ENCODE data around the gene IGFBP3.

DNA sequence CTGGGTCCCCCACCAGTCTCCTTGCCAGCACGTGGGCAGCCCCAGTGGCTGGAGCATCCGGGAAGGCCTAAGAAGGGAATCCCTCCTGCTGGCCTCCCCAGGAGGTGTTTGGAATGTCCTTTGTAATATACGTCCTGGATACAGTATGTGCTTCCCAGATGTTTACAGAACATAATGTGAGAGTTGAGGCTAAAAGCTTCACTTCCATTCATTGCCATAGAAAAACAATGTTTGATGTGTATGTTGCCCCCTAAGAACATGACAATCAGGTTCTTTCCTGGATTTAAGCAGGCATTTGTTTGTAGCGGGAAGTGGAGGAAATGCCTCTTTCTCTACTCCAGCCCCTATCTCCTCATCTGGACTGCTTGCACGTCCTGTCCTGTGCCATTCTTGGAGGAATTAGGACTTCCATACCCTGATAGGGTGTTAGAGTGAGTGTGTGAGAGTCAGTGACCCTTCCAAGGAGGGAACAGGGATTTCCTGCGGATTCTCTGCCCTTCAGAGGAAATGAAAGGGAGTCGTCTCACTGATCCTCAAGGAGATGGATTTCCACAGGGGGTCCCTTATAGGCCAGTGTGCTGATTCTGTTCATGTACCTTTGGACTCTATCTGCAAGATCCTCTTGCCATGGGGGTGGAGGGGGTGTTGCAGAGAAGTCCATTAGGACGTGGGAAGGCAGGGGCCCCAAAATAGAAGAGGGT lies 31.6 kb downstream of the IGFBP3 start:
- no peak for TF ChIP-seq POLR2AphosphoS5 (IDR thresholded peaks at IDR 0.05; ENCODE audit: low read depth, low read length)
- TF ChIP-seq TAF1 (IDR thresholded peaks at IDR 0.05; ENCODE audit: borderline replicate concordance, low read depth, low read length), result no peak
- TF ChIP-seq POLR2A (IDR thresholded peaks at IDR 0.05; ENCODE audit: low read depth, low read length), result no peak
